IMR-90 (cell line): ENCODE data around the gene MTFR1L. TPM values are rescaled to one million over a fixed set of nuclear protein-coding genes. Genes with fewer than 3 reads are reported as not detected.

Experiments
- ATAC-seq: fragments of 200-7000 bp; cut with Tn5 transposase; 2 replicates; pipeline ENCODE4 v1.9.1; 2020; ENCODE audit warnings: low read depth, mild to moderate bottlenecking, moderate library complexity
- BruUV-seq: library from RNA; stranded (reverse); fragments of 400-500 nt; replicated peaks from 2 replicates; lab custom pipeline; 2021; lab: Mats Ljungman, UMichigan
- CTCF ChIA-PET: fragments of 300-600 bp; formaldehyde crosslinking; extraction: SDS; loops from one replicate; lab custom pipeline; 2021; ENCODE audit warnings: antibody characterized with exemption; lab: Yijun Ruan, JAX
- POLR2A ChIA-PET: fragments of 300-600 bp; sonication (Branson Sonifier 250); formaldehyde crosslinking; loops from one replicate; lab custom pipeline; 2022; ENCODE audit warnings: antibody characterized with exemption; ENCODE audit not compliant: unreplicated experiment; lab: Charles Lee
- DNase-seq: peaks from one replicate; pipeline ENCODE4 v3.0.0; 2013
- H2AFZ ChIP-seq: replicated peaks from 2 replicates; pipeline ENCODE3; 2013; ENCODE audit warnings: low read length, mild to moderate bottlenecking; ENCODE audit not compliant: poor library complexity
- H2AK5ac ChIP-seq: 2 replicates; pipeline ENCODE4 v1.6.1; 2013; ENCODE audit warnings: low read depth, low read length, inconsistent platforms
- H2AK9ac ChIP-seq: replicated peaks from 2 replicates; pipeline ENCODE3; 2013; ENCODE audit warnings: mild to moderate bottlenecking, low read depth, low read length, moderate library complexity; ENCODE audit not compliant: poor library complexity
- H2BK120ac ChIP-seq: 2 replicates; pipeline ENCODE4 v1.6.1; 2013; ENCODE audit warnings: low read depth, low read length, inconsistent platforms
- H2BK15ac ChIP-seq: 3 replicates; pipeline ENCODE4 v1.6.1; 2013; ENCODE audit warnings: low read depth, low read length, inconsistent platforms
- H2BK20ac ChIP-seq: 2 replicates; pipeline ENCODE4 v1.6.1; 2013; ENCODE audit warnings: low read depth, mild to moderate bottlenecking, inconsistent platforms, low read length, moderate library complexity
- H2BK5ac ChIP-seq: 2 replicates; pipeline ENCODE4 v1.6.1; 2013; ENCODE audit warnings: mild to moderate bottlenecking, low read depth, low read length, inconsistent platforms; ENCODE audit not compliant: poor library complexity, severe bottlenecking
- H3K14ac ChIP-seq: replicated peaks from 2 replicates; pipeline ENCODE4 v1.6.1; 2013; ENCODE audit warnings: low read depth, low read length, inconsistent platforms
- H3K18ac ChIP-seq: 2 replicates; pipeline ENCODE4 v1.6.1; 2013; ENCODE audit warnings: low read depth, low read length, control low read depth
- H3K23ac ChIP-seq: 2 replicates; pipeline ENCODE4 v1.6.1; 2013; ENCODE audit warnings: low read depth, low read length, inconsistent platforms
- H3K27ac ChIP-seq: 2 replicates; pipeline ENCODE4 v1.5.1; 2013; ENCODE audit warnings: mild to moderate bottlenecking, control low read depth, low read length; ENCODE audit not compliant: insufficient read depth
- H3K27me3 ChIP-seq: 2 replicates; pipeline ENCODE4 v1.6.1; 2013; ENCODE audit warnings: low read length; ENCODE audit not compliant: control insufficient read depth, insufficient read depth
- H3K36me3 ChIP-seq: 2 replicates; pipeline ENCODE4 v1.6.1; 2013; ENCODE audit warnings: low read length, mixed read lengths; ENCODE audit not compliant: control insufficient read depth, insufficient read depth
- H3K4ac ChIP-seq: 2 replicates; pipeline ENCODE4 v1.6.1; 2013; ENCODE audit warnings: low read depth, low read length, inconsistent platforms
- H3K4me1 ChIP-seq: 2 replicates; pipeline ENCODE4 v1.6.1; 2013; ENCODE audit warnings: low read length, mixed read lengths; ENCODE audit not compliant: control insufficient read depth, insufficient read depth
- H3K4me2 ChIP-seq: 2 replicates; pipeline ENCODE4 v1.6.1; 2013; ENCODE audit warnings: low read depth, mild to moderate bottlenecking, control low read depth, low read length, moderate library complexity
- H3K4me3 ChIP-seq: 2 replicates; pipeline ENCODE4 v1.5.1; 2013; ENCODE audit warnings: low read depth, mild to moderate bottlenecking, control low read depth, low read length, moderate library complexity; ENCODE audit not compliant: insufficient read depth
- H3K56ac ChIP-seq: 2 replicates; pipeline ENCODE4 v1.6.1; 2013; ENCODE audit warnings: low read length, inconsistent platforms; ENCODE audit not compliant: insufficient read depth; ENCODE audit errors: extremely low read depth
- H3K79me1 ChIP-seq, 2 experiments: 2 replicates each; pipeline ENCODE4 v1.6.1; 2013; ENCODE audit warnings: low read length in 2 of 2, inconsistent platforms in 1 of 2, low read depth in 1 of 2
- H3K9ac ChIP-seq: 2 replicates; pipeline ENCODE4 v1.6.1; 2013; ENCODE audit warnings: low read depth, low read length, control low read depth
- H3K9me1 ChIP-seq: 2 replicates; pipeline ENCODE4 v1.6.1; 2013; ENCODE audit warnings: low read length, inconsistent platforms; ENCODE audit not compliant: insufficient read depth
- H3K9me3 ChIP-seq: 2 replicates; pipeline ENCODE4 v1.6.1; 2013; ENCODE audit warnings: low read length; ENCODE audit not compliant: control insufficient read depth, insufficient read depth
- H4K20me1 ChIP-seq: 2 replicates; pipeline ENCODE4 v1.6.1; 2013; ENCODE audit warnings: low read length, inconsistent platforms; ENCODE audit not compliant: insufficient read depth
- H4K5ac ChIP-seq: 2 replicates; pipeline ENCODE4 v1.6.1; 2013; ENCODE audit warnings: mild to moderate bottlenecking, low read depth, low read length, control low read depth
- H4K8ac ChIP-seq, 2 experiments: 2 replicates each; pipeline ENCODE4 v1.6.1; 2013; ENCODE audit warnings: low read depth in 2 of 2, low read length in 2 of 2, control low read depth in 1 of 2, inconsistent platforms in 1 of 2
- H4K91ac ChIP-seq: 2 replicates; pipeline ENCODE4 v1.6.1; 2013; ENCODE audit warnings: low read depth, low read length, inconsistent platforms; ENCODE audit not compliant: insufficient read depth
- MAZ ChIP-seq: IDR thresholded peaks from 2 replicates; pipeline ENCODE4 v1.6.1; 2012; ENCODE audit warnings: low read depth, mild to moderate bottlenecking, low read length, improper control_type of control experiment, moderate library complexity, borderline replicate concordance
- WGBS, 2 experiments: methylation state at CpG; one replicate each; pipeline versions ENCODE4 v1.1.5 to v1.1.7; 2013; ENCODE audit warnings: missing lambda C conversion rate in 2 of 2; ENCODE audit not compliant: insufficient read length in 1 of 2; ENCODE audit errors: extremely low coverage in 2 of 2; 5-methylcytosine and 5-hydroxymethylcytosine counted together
- dilution Hi-C: fragments of 300-500 bp; cut with HindIII; formaldehyde crosslinking; loops from one replicate; pipeline ENCODE4 v1.14.3; 2018; ENCODE audit warnings: low sequenced_read_pairs; ENCODE audit not compliant: unreplicated experiment
- in situ Hi-C: fragments of 300-500 bp; cut with MboI; formaldehyde crosslinking; loops from 3 replicates; pipeline ENCODE4 v1.14.3; 2019; ENCODE audit warnings: low sequenced_read_pairs, inconsistent platforms, mixed read lengths
- intact Hi-C: fragments of 100-400 bp; cut with micrococcal nuclease; formaldehyde crosslinking; loops from 2 replicates; pipeline ENCODE4 v1.10.0; 2022
- polyA plus RNA-seq, 3 experiments: library from polyadenylated mRNA; depleted of rRNA; stranded (reverse); fragments of >200 nt; gene quantifications; 2 replicates each; pipeline ENCODE4 v1.2.3, GENCODE V29; 2012; ENCODE audit warnings: low replicate concordance in 1 of 3
- total RNA-seq: library from RNA; depleted of rRNA; stranded (reverse); fragments of >200 nt; gene quantifications from 2 replicates; pipeline ENCODE4 v1.2.3, GENCODE V29; 2012
- TF ChIP-seq, protein P1 (sequence below): conservative IDR thresholded peaks from 2 replicates; pipeline ENCODE4 v1.5.1; 2012; ENCODE audit warnings: mild to moderate bottlenecking, low read depth, low read length, improper control_type of control experiment

The MTFR1L gene
- total and polyA plus RNA-seq, 2 of the 4 experiments (the other 2 are of a cell fraction) = 69.1 to 69.7 TPM

- 80% methylated on average over 2 of the region's 24 CpGs; no CpG with 5 or more reads in 1 of the 2 experiments for WGBS, 2 experiments
- no peak overlapping the region for H2AFZ ChIP-seq
- intact Hi-C loops = loop anchor here (10.0 kb wide), 1 partner anchor 569 kb away; the partner anchor contains the start of gene RSRP1
Observed at GRCh38 chr1:25813734-25814471, 5.9 kb upstream of the MTFR1L start.

More at GRCh38 chr1:25813734-25814471, 5.9 kb upstream of the MTFR1L start:
- no peak overlapping the region for H3K4me2 ChIP-seq
- H3K4me3 ChIP-seq = no peak overlapping the region
- no peaks in the 10 kb centered on the region for H3K9me3 ChIP-seq
- TF ChIP-seq, protein P1, sequence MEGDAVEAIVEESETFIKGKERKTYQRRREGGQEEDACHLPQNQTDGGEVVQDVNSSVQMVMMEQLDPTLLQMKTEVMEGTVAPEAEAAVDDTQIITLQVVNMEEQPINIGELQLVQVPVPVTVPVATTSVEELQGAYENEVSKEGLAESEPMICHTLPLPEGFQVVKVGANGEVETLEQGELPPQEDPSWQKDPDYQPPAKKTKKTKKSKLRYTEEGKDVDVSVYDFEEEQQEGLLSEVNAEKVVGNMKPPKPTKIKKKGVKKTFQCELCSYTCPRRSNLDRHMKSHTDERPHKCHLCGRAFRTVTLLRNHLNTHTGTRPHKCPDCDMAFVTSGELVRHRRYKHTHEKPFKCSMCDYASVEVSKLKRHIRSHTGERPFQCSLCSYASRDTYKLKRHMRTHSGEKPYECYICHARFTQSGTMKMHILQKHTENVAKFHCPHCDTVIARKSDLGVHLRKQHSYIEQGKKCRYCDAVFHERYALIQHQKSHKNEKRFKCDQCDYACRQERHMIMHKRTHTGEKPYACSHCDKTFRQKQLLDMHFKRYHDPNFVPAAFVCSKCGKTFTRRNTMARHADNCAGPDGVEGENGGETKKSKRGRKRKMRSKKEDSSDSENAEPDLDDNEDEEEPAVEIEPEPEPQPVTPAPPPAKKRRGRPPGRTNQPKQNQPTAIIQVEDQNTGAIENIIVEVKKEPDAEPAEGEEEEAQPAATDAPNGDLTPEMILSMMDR = no peak
- TF ChIP-seq MAZ = no peak
- H2BK15ac ChIP-seq = no peak overlapping the region
- CTCF ChIA-PET = no interaction called here
- peaks cover 5 to 24% of the 10 kb centered on the region in 2 experiments; a peak in 2 of 4 replicates for H3K79me1 ChIP-seq
- peaks cover 5% of the 10 kb centered on the region for H3K4me1 ChIP-seq
- H3K18ac ChIP-seq = no peak overlapping the region
- no peak overlapping the region for H4K5ac ChIP-seq
- H3K4ac ChIP-seq = no peak overlapping the region
- no peak overlapping the region for H4K91ac ChIP-seq
- no peak overlapping the region for H2AK5ac ChIP-seq
- no peak overlapping the region for H3K9ac ChIP-seq
- H4K8ac ChIP-seq = no peak overlapping the region
- H3K14ac ChIP-seq = no peak overlapping the region
- peaks cover 50% of the 10 kb centered on the region for H3K36me3 ChIP-seq
- H4K20me1 ChIP-seq = peaks cover 11% of the 10 kb centered on the region
- ATAC-seq = no peak
- H3K23ac ChIP-seq = no peak overlapping the region
- dilution Hi-C loops = no loop called here
- no peak overlapping the region for H3K56ac ChIP-seq
- no peak overlapping the region for H2BK120ac ChIP-seq
- no peak for DNase-seq
- H3K27ac ChIP-seq = no peak overlapping the region
- in situ Hi-C loops = loop anchor here (25.0 kb wide), 2 partner anchors 402 to 577 kb away; partner anchors contain the start of genes RHCE, RSRP1 and SYF2
- no peak overlapping the region for H2BK5ac ChIP-seq
- H3K9me1 ChIP-seq = peaks cover 9% of the 10 kb centered on the region
- no peak overlapping the region for H2BK20ac ChIP-seq
- H3K27me3 ChIP-seq = no peaks in the 10 kb centered on the region
- H2AK9ac ChIP-seq = peak overlapping the region; percentile 38
- no TSS peak for BruUV-seq
- POLR2A ChIA-PET = no interaction called here
